ENCODE data around the gene FAM131C.
"Not testable (repeated sequence)": the region's sequence is repeated elsewhere in the genome, so short reads cannot be mapped to it uniquely, and the experiment has no call there.

Gene FAM131C

GRCh38 chr1:16063226-16063829 lies 10.1 kb downstream of the FAM131C start:
- H3K27me3 Mint-ChIP-seq = peaks cover 2% of the 10 kb centered on the region
- H3K36me3 Mint-ChIP-seq = peaks cover 2% of the 10 kb centered on the region
- H3K4me3 Mint-ChIP-seq = no peak overlapping the region
- H3K4me1 Mint-ChIP-seq (ENCODE audit: low read depth) = peaks cover 10% of the 10 kb centered on the region
- H3K9me3 Mint-ChIP-seq (ENCODE audit: low read depth) = no peaks in the 10 kb centered on the region
- no peak overlapping the region for H3K27ac Mint-ChIP-seq

GRCh38 chr1:16062687-16063075 lies 10.8 kb downstream of the FAM131C start:
- H3K27ac Mint-ChIP-seq; H3K36me3 Mint-ChIP-seq; H3K4me3 Mint-ChIP-seq; H3K9me3 Mint-ChIP-seq (ENCODE audit: low read depth); H3K27me3 Mint-ChIP-seq; H3K4me1 Mint-ChIP-seq (ENCODE audit: low read depth): not testable (repeated sequence)

DNA sequence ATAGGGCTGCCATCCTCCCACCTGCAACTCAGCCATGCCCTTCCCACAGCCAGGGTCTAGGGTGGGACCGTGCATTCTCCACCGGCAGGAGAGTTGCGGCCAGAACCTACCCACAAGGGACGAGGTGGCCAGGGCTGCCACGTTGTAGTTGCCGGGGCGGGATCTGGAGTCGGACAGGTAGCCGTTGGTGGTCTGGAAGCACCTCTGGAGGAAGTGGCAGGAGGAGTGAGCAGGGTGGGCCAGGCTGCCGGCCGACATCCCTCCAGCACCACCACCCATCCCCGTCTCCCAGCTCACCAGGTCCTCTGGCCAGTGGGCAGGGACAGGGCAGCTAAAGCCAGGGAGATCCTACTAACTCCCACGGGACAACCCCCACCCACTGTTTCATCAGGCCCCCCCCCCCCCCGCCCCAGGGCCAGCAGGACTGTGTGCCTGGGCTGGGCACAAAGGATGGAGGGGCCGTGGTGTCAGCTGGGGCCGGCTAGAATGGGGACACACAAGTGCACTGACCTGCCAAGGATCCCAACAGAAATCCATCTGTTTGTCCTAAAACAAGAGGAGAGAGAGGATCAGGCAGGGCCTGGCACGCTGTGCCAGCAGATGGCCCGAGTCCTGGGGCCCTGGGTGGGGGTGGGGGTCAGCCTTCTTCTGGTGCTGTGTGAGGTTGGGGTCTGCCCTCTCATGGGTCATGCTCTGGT lies 11.3 kb downstream of the FAM131C start:
- not testable (repeated sequence) for H3K27ac Mint-ChIP-seq; H3K27me3 Mint-ChIP-seq; H3K4me1 Mint-ChIP-seq (ENCODE audit: low read depth); H3K4me3 Mint-ChIP-seq; H3K36me3 Mint-ChIP-seq; H3K9me3 Mint-ChIP-seq (ENCODE audit: low read depth)

GRCh38 chr1:16061266-16061665 lies 12.2 kb downstream of the FAM131C start:
- Mint-ChIP-seq H3K27me3 (peaks cover 2% of the 10 kb centered on the region), H3K36me3 (peaks cover 2% of the 10 kb centered on the region), H3K27ac (no peak overlapping the region), H3K4me3 (no peak overlapping the region), H3K4me1 (ENCODE audit: low read depth) (peaks cover 10% of the 10 kb centered on the region), H3K9me3 (ENCODE audit: low read depth) (no peaks in the 10 kb centered on the region)

- H3K27ac Mint-ChIP-seq; H3K4me1 Mint-ChIP-seq (ENCODE audit: low read depth); H3K4me3 Mint-ChIP-seq; H3K36me3 Mint-ChIP-seq; H3K9me3 Mint-ChIP-seq (ENCODE audit: low read depth); H3K27me3 Mint-ChIP-seq: not testable (repeated sequence)
Observed at GRCh38 chr1:16058394-16059120, 14.9 kb downstream of the FAM131C start.

DNA sequence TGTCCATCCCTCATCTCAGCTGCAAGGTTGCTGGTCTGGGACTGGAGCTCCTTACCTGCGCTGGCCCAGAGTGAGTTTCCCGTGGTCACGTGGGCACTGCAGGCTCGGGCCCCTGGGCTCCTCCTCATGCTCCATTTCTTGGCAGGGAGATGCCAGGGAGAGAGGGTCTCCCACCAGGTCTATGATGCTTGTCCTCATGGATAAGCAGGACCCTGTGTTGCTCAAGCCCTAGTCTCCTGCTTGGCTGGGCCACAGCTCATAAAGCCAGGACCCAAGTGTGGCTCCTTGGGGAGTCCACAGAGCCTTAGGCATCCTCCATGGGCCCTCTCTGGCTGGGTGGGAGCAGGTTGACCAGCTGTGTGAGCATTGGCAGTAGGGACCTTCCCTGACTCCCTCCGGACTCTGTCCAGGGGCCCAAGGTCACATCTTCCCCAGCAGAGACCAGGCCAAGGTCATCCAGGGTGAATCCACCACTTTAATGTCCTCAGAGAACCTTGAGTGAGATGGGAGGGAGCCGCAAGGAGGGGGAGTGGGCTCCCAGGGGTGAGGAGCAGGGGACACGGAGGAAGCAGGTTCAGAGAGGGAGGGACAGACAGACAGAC lies 16.0 kb downstream of the FAM131C start:
- H3K4me3 Mint-ChIP-seq, H3K27ac Mint-ChIP-seq: not testable (repeated sequence)

DNA sequence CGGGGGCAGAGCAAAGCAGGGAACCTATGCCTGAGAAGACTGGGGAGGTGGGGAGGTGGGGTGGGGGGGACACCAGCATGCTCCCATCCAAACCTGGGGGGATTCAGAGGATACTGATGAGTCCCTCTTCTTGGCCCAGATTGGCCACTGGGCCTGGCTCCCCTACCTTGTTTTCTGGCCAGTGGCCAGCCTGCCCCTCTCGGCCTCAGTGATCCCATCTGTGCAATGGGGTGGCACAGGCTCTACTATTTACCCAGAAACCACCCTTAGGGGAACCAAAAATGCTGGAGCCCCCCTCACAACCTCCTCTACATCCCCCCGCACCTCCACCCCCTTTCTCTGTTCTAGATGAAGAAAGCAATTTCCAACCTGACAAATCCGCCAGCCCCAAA lies 16.9 kb downstream of the FAM131C start:
- not testable (repeated sequence) for H3K4me1 Mint-ChIP-seq (ENCODE audit: low read depth); H3K4me3 Mint-ChIP-seq; H3K9me3 Mint-ChIP-seq (ENCODE audit: low read depth); H3K27ac Mint-ChIP-seq; H3K27me3 Mint-ChIP-seq; H3K36me3 Mint-ChIP-seq

More for the DNA sequence above, 16.0 kb downstream of the FAM131C start:
- not testable (repeated sequence) for H3K27me3 Mint-ChIP-seq; H3K9me3 Mint-ChIP-seq (ENCODE audit: low read depth); H3K4me1 Mint-ChIP-seq (ENCODE audit: low read depth); H3K36me3 Mint-ChIP-seq

- Mint-ChIP-seq H3K36me3 (no peaks in the 10 kb centered on the region), H3K4me3 (no peak overlapping the region), H3K4me1 (ENCODE audit: low read depth) (peaks cover 5% of the 10 kb centered on the region), H3K27me3 (no peaks in the 10 kb centered on the region), H3K9me3 (ENCODE audit: low read depth) (no peaks in the 10 kb centered on the region), H3K27ac (peak overlapping the region; percentile 22)
Observed at GRCh38 chr1:16055613-16056520, 17.6 kb downstream of the FAM131C start.

DNA sequence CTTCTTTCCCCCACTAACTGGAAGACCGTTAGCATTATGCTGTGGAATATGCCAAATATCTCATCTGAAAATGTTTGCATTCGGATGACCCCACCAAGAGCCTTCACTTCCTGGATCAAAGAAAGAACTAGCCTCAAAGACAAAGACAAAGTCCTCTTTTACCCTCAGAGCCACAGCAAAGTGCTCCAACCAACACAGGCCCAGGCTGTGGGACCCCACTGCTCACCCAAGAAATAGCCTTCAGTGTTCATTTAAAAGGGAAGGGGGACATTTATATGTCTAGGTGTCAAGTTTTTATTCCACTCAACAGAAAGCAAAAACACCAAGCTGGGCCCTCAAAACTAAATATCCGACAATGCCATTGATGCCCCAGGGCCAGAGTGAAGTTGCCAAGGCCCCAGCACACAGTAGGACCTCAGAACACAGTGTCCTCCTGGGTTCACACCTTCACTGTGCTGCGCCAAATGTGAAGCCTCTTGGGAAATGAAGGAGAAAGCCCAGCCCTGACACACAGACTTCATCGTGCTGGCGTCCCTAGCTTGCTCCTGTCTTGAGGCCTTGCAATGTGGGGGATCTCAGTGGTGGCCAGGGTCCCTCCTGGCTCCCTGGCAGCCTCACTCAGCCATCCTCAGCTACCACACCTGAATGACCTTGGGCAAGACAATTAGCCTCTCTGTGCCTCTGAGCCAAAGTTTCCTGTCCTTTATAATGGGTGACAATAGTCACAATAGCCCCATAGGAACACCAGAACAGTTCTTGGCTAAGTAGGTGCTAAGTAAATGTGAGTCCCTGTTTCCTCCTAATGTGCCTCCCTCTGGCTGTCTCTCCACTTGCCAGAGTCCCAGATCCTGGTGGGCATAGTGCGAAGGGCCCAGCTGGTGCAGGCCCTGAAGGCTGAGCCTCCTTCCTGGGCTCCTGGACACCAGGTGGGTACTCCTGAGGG lies 18.6 kb downstream of the FAM131C start:
- Mint-ChIP-seq H3K9me3 (ENCODE audit: low read depth) (no peaks in the 10 kb centered on the region), H3K4me1 (ENCODE audit: low read depth) (peaks cover 5% of the 10 kb centered on the region), H3K4me3 (no peak overlapping the region), H3K27me3 (no peaks in the 10 kb centered on the region), H3K27ac (no peak overlapping the region), H3K36me3 (no peaks in the 10 kb centered on the region)

- Mint-ChIP-seq H3K27ac (no peak overlapping the region), H3K36me3 (no peaks in the 10 kb centered on the region), H3K9me3 (ENCODE audit: low read depth) (no peaks in the 10 kb centered on the region), H3K4me1 (ENCODE audit: low read depth) (peaks cover 5% of the 10 kb centered on the region), H3K4me3 (no peak overlapping the region), H3K27me3 (peaks cover 2% of the 10 kb centered on the region)
Observed at GRCh38 chr1:16053781-16054502, 19.5 kb downstream of the FAM131C start.

- not testable (repeated sequence) for H3K27ac Mint-ChIP-seq, H3K36me3 Mint-ChIP-seq
Observed at GRCh38 chr1:16051949-16052348, 21.5 kb downstream of the FAM131C start.

DNA sequence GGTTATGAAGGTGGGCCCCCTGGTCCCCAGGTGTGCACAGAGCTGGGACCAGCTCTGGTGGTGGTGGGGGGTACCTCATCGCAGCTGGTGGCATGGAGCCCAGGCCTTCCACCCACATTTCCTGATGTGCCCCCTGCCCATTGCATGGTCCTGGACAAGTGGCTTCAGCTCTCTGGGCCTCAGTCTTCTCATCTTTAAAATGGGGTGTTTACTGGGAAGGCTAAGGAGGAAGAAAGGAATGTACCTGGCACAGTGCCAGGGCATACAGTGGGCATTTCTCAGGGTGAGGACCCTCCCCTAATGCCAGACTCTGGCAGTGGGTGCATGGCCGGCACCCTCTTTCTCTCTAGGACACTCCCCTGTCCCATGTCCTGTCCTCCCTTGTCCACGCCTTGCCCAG lies 22.4 kb downstream of the FAM131C start:
- H3K27me3 Mint-ChIP-seq = peaks cover 3% of the 10 kb centered on the region
- H3K27ac Mint-ChIP-seq = no peak overlapping the region
- H3K4me3 Mint-ChIP-seq = no peak overlapping the region
- no peaks in the 10 kb centered on the region for H3K9me3 Mint-ChIP-seq (ENCODE audit: low read depth)
- peaks cover 4% of the 10 kb centered on the region for H3K4me1 Mint-ChIP-seq (ENCODE audit: low read depth)
- H3K36me3 Mint-ChIP-seq = no peaks in the 10 kb centered on the region

More at GRCh38 chr1:16051949-16052348, 21.5 kb downstream of the FAM131C start:
- H3K27me3 Mint-ChIP-seq; H3K4me1 Mint-ChIP-seq (ENCODE audit: low read depth); H3K4me3 Mint-ChIP-seq; H3K9me3 Mint-ChIP-seq (ENCODE audit: low read depth): not testable (repeated sequence)

- peaks cover 1% of the 10 kb centered on the region for H3K4me1 Mint-ChIP-seq (ENCODE audit: low read depth)
Observed at GRCh38 chr1:16050328-16050727, 23.1 kb downstream of the FAM131C start.

More at GRCh38 chr1:16050328-16050727, 23.1 kb downstream of the FAM131C start:
- H3K27ac Mint-ChIP-seq = no peak overlapping the region
- H3K9me3 Mint-ChIP-seq (ENCODE audit: low read depth) = no peaks in the 10 kb centered on the region
- no peaks in the 10 kb centered on the region for H3K36me3 Mint-ChIP-seq
- H3K27me3 Mint-ChIP-seq = peaks cover 3% of the 10 kb centered on the region
- no peak overlapping the region for H3K4me3 Mint-ChIP-seq
